Measurements from ENCODE around the gene IGFL2. TPM values are rescaled to one million over a fixed set of nuclear protein-coding genes. Genes with fewer than 3 reads are reported as not detected.

The IGFL2 gene
- total RNA-seq, 3 donors from 2014 or later (not counting 1 experiment from before 2014, with no cell fraction given): not detected

DNA sequence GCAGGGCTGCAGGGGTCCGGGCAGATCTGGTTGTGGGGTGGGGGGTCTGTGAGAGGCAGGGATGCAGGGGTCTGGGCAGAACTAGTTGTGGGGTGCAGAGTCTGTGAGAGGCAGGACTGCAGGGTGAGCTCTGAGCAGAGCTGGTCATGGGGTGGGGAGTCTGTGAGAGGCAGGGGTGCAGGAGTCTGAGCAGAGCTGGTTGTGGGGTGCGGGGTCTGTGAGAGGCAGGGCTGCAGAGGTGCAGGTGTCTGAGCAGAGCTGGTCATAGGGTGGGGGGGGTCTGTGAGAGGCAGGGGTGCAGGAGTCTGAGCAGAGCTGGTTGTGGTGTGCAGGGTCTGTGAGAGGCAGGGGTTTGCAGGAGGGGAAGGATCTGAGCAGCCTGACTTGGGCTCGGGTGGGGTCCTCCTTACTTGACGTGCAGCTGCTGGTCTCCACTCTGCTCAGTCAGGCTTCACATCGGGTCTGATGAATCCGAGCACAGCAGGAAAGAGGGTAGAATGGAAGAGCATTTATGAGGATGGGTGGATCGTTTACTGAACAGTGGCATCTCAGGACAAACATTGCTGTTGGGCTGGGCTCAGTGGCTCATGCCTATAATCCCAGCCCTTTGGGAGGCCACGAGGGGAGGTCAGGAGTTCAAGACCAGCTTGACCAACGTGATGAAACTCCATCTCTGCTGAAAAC, 31.2 kb downstream of the IGFL2 start:
- ATAC-seq (peak in 1 of 3 donors; percentile 8), DNase-seq (no peak)
- peaks cover 4% of the 10 kb centered on the region for H3K27me3 ChIP-seq (ENCODE audit: control insufficient read depth, insufficient read depth, low read length)
- H3K4me1 ChIP-seq (ENCODE audit: control insufficient read depth, insufficient read depth, low read length): no peaks in the 10 kb centered on the region
- H3K4me3 Mint-ChIP-seq: no peak overlapping the region
- H3K4me3 ChIP-seq (ENCODE audit: low read length): no peak overlapping the region
- no peaks in the 10 kb centered on the region for H3K9me3 Mint-ChIP-seq
- no peaks in the 10 kb centered on the region for H3K4me1 Mint-ChIP-seq
- intact Hi-C loops (cut with micrococcal nuclease): no loop called here
- TF ChIP-seq CTCF (IDR thresholded peaks at IDR 0.05): no peak
- no peaks in the 10 kb centered on the region for H3K36me3 Mint-ChIP-seq
- no peaks in the 10 kb centered on the region for H3K9me3 ChIP-seq (ENCODE audit: control insufficient read depth, insufficient read depth, low read length)
- H3K27me3 Mint-ChIP-seq (ENCODE audit: low read depth in 2 of 2): peaks cover 23 to 34% of the 10 kb centered on the region in 2 donors
- H3K27ac Mint-ChIP-seq: no peak overlapping the region
- WGBS (ENCODE audit: insufficient coverage): 75% methylated on average over 9 of the region's 9 CpGs
- H3K27ac ChIP-seq (ENCODE audit: low read length): no peak overlapping the region
- H3K36me3 ChIP-seq (ENCODE audit: control insufficient read depth, insufficient read depth, low read length): no peaks in the 10 kb centered on the region

GRCh38 chr19:46180701-46181387, 32.8 kb downstream of the IGFL2 start:
- H3K36me3 ChIP-seq (ENCODE audit: control insufficient read depth, insufficient read depth, low read length): no peaks in the 10 kb centered on the region
- Mint-ChIP-seq H3K9me3 (no peaks in the 10 kb centered on the region), H3K27me3 (ENCODE audit: low read depth in 2 of 2) (peaks cover 28 to 48% of the 10 kb centered on the region in 2 donors), H3K27ac (no peak overlapping the region), H3K4me3 (no peak overlapping the region), H3K36me3 (no peaks in the 10 kb centered on the region), H3K4me1 (no peaks in the 10 kb centered on the region)
- H3K9me3 ChIP-seq (ENCODE audit: control insufficient read depth, insufficient read depth, low read length): no peaks in the 10 kb centered on the region
- no peak for TF ChIP-seq CTCF (IDR thresholded peaks at IDR 0.05)
- ATAC-seq: no peak
- WGBS (ENCODE audit: insufficient coverage): 76% methylated on average over 5 of the region's 5 CpGs
- H3K27ac ChIP-seq (ENCODE audit: low read length): no peak overlapping the region
- no peak overlapping the region for H3K4me3 ChIP-seq (ENCODE audit: low read length)
- peaks cover 4% of the 10 kb centered on the region for H3K27me3 ChIP-seq (ENCODE audit: control insufficient read depth, insufficient read depth, low read length)
- intact Hi-C loops (cut with micrococcal nuclease): no loop called here
- H3K4me1 ChIP-seq (ENCODE audit: control insufficient read depth, insufficient read depth, low read length): no peaks in the 10 kb centered on the region
- DNase-seq: no peak

GRCh38 chr19:46181388-46181779, 33.3 kb downstream of the IGFL2 start:
- Histone ChIP-seq H3K36me3 (ENCODE audit: control insufficient read depth, insufficient read depth, low read length) (no peaks in the 10 kb centered on the region), H3K9me3 (ENCODE audit: control insufficient read depth, insufficient read depth, low read length) (no peaks in the 10 kb centered on the region), H3K4me1 (ENCODE audit: control insufficient read depth, insufficient read depth, low read length) (no peaks in the 10 kb centered on the region), H3K4me3 (ENCODE audit: low read length) (no peak overlapping the region), H3K27ac (ENCODE audit: low read length) (no peak overlapping the region), H3K27me3 (ENCODE audit: control insufficient read depth, insufficient read depth, low read length) (peaks cover 5% of the 10 kb centered on the region)
- peak; percentile 28 to 67 (median 34) for ATAC-seq
- no peaks in the 10 kb centered on the region for H3K36me3 Mint-ChIP-seq
- DNase-seq: no peak
- H3K27me3 Mint-ChIP-seq (ENCODE audit: low read depth in 2 of 2): peaks cover 25 to 43% of the 10 kb centered on the region in 2 donors
- no peak for TF ChIP-seq CTCF (IDR thresholded peaks at IDR 0.05)
- H3K4me3 Mint-ChIP-seq: no peak overlapping the region
- H3K4me1 Mint-ChIP-seq: no peaks in the 10 kb centered on the region
- intact Hi-C loops (cut with micrococcal nuclease): no loop called here
- 4% methylated on average over 6 of the region's 6 CpGs for WGBS (ENCODE audit: insufficient coverage)
- no peaks in the 10 kb centered on the region for H3K9me3 Mint-ChIP-seq
- H3K27ac Mint-ChIP-seq: no peak overlapping the region
